Thyroid gland (tissue), 4 donors: ENCODE results near the gene EML6. TPM values are rescaled to one million over a fixed set of nuclear protein-coding genes. Genes with fewer than 3 reads are reported as not detected.

Source experiments
- DNase-seq, 2 donors: peaks; one replicate each; pipeline ENCODE4 v3.0.0-alpha.2; 2019
- H3K27ac ChIP-seq, 3 donors: fragments of 200-600 bp; sonication (generic); 1 replicate in 2 of 3; 2 replicates in 1 of 3; pipeline ENCODE4 v1.5.1; 2016 to 2019; ENCODE audit warnings: mild to moderate bottlenecking in 1 of 3, moderate library complexity in 1 of 3
- H3K27me3 ChIP-seq: fragments of 200-600 bp; sonication (generic); one replicate; pipeline ENCODE4 v1.5.1; 2019
- H3K36me3 ChIP-seq, 2 donors: fragments of 200-600 bp; sonication (generic); one replicate each; pipeline ENCODE4 v1.5.1; 2016 to 2019
- H3K4me1 ChIP-seq, 2 donors: fragments of 200-600 bp; sonication (generic); one replicate each; pipeline ENCODE4 v1.5.1; 2017 to 2019
- H3K4me3 ChIP-seq, 3 donors: fragments of 200-600 bp; sonication (generic); replicated peaks in 1 of 3; 1 replicate in 2 of 3; 2 replicates in 1 of 3; pipeline ENCODE4 v1.5.1; 2016; ENCODE audit warnings: mild to moderate bottlenecking in 1 of 3
- H3K9me3 ChIP-seq: fragments of 200-600 bp; sonication (generic); one replicate; pipeline ENCODE4 v1.5.1; 2017
- CTCF ChIP-seq, 6 experiments: fragments of 200-600 bp in 3 of 6; fragments of 450-650 bp in 3 of 6; sonication (generic) in 3 of 6; IDR thresholded peaks; one replicate each; pipeline ENCODE4 v1.5.1; 2016 to 2019; ENCODE audit warnings: antibody characterized with exemption in 6 of 6, mild to moderate bottlenecking in 2 of 6, inconsistent platforms in 1 of 6, moderate library complexity in 1 of 6
- POLR2A ChIP-seq, 2 donors: fragments of 450-650 bp; IDR thresholded peaks; one replicate each; pipeline ENCODE4 v1.6.1; 2017; ENCODE audit warnings: antibody characterized with exemption in 2 of 2, mild to moderate bottlenecking in 2 of 2, moderate library complexity in 1 of 2
- WGBS, 2 donors: methylation state at CpG; one replicate each; pipeline ENCODE4 v1.1.5; 2017; 5-methylcytosine and 5-hydroxymethylcytosine counted together
- intact Hi-C: fragments of 100-400 bp; cut with DNase I; formaldehyde crosslinking; loops from one replicate; pipeline ENCODE4 v1.15.1; 2023
- total RNA-seq, 4 donors: library from RNA; depleted of rRNA; stranded (reverse); fragments of >200 nt; gene quantifications; one replicate each; pipeline ENCODE4 v1.2.3, GENCODE V29; 2016

EML6 gene
- total RNA-seq, 4 donors from 2014 or later: 5.6 to 24.8 (median 20.3) TPM

GRCh38 chr2:54876764-54877163 lies 153.3 kb downstream of the EML6 start:
- Histone ChIP-seq H3K27ac (no peak overlapping the region), H3K27me3 (no peaks in the 10 kb centered on the region), H3K4me1 (no peaks in the 10 kb centered on the region), H3K4me3 (no peak overlapping the region), H3K36me3 (no peaks in the 10 kb centered on the region), H3K9me3 (no peaks in the 10 kb centered on the region)
- no peak for DNase-seq
- WGBS, 2 donors: 94 to 100% methylated on average over 1 of the region's 1 CpG
- intact Hi-C loops: no loop called here
- TF ChIP-seq POLR2A (IDR thresholded peaks at IDR 0.05) (no peak), CTCF (IDR thresholded peaks at IDR 0.05) (no peak)

- Histone ChIP-seq H3K27me3 (no peaks in the 10 kb centered on the region), H3K9me3 (no peaks in the 10 kb centered on the region), H3K36me3 (no peaks in the 10 kb centered on the region), H3K27ac (no peak overlapping the region), H3K4me3 (no peak overlapping the region), H3K4me1 (no peaks in the 10 kb centered on the region)
- TF ChIP-seq POLR2A (IDR thresholded peaks at IDR 0.05) (no peak), CTCF (IDR thresholded peaks at IDR 0.05) (no peak)
- intact Hi-C loops: no loop called here
- 91 to 93% methylated on average over 4 of the region's 4 CpGs for WGBS, 2 donors
- no peak for DNase-seq
These were observed 154.7 kb downstream of the EML6 start for GRCh38 chr2:54878182-54878581.

GRCh38 chr2:54879032-54879431 lies 155.6 kb downstream of the EML6 start:
- H3K27ac ChIP-seq: no peak overlapping the region
- TF ChIP-seq CTCF (IDR thresholded peaks at IDR 0.05) (no peak), POLR2A (IDR thresholded peaks at IDR 0.05) (no peak)
- no peak overlapping the region for H3K4me3 ChIP-seq
- H3K36me3 ChIP-seq: no peaks in the 10 kb centered on the region
- no peaks in the 10 kb centered on the region for H3K27me3 ChIP-seq
- whole genome bisulfite sequencing, 2 donors: 84 to 90% methylated on average over 5 of the region's 5 CpGs
- H3K9me3 ChIP-seq: no peaks in the 10 kb centered on the region
- DNase-seq: no peak
- H3K4me1 ChIP-seq: no peaks in the 10 kb centered on the region
- intact Hi-C loops: no loop called here

- Histone ChIP-seq H3K4me1 (no peaks in the 10 kb centered on the region), H3K4me3 (no peak overlapping the region), H3K27ac (no peak overlapping the region), H3K9me3 (no peaks in the 10 kb centered on the region), H3K27me3 (no peaks in the 10 kb centered on the region), H3K36me3 (no peaks in the 10 kb centered on the region)
- TF ChIP-seq CTCF (IDR thresholded peaks at IDR 0.05) (no peak), POLR2A (IDR thresholded peaks at IDR 0.05) (no peak)
- WGBS, 2 donors: 79% methylated on average over 14 of the region's 14 CpGs
- intact Hi-C loops: no loop called here
- no peak for DNase-seq
These were observed 156.3 kb downstream of the EML6 start for GRCh38 chr2:54879598-54880332.

- Histone ChIP-seq H3K4me3 (no peak overlapping the region), H3K27ac (no peak overlapping the region), H3K9me3 (no peaks in the 10 kb centered on the region), H3K27me3 (no peaks in the 10 kb centered on the region), H3K4me1 (no peaks in the 10 kb centered on the region), H3K36me3 (no peaks in the 10 kb centered on the region)
- WGBS, 2 donors: 61 to 84% methylated on average over 1 of the region's 1 CpG
- DNase-seq: no peak
- TF ChIP-seq CTCF (IDR thresholded peaks at IDR 0.05) (no peak), POLR2A (IDR thresholded peaks at IDR 0.05) (no peak)
- intact Hi-C loops: no loop called here
These were observed 157.0 kb downstream of the EML6 start for GRCh38 chr2:54880428-54880827.
